ENCODE results near the gene TGM3.

DNA sequence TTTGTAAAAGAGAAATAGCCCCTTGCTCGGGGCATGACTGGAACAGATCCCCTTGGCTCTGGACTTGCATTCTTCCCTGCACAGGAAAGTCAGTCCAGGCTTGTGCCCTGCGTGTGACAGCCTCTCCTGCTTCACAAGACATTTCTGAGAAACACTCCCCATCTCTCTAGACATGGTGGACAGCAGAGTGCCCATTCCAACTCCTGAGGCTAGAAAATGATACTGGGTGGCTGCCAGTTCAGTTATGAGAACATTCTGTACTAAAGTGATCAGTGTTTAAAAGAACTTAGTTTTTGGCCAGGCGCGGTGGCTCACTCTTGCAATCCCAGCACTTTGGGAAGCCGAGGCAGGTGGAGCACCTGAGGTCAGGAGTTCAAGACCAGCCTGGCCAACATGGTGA, 41.3 kb downstream of the TGM3 start:
- no peak for TF ChIP-seq IKZF2 (IDR thresholded peaks at IDR 0.05)
- no peak for TF ChIP-seq GABPA (IDR thresholded peaks at IDR 0.05; ENCODE audit: low read depth)
- TF ChIP-seq, protein P1, sequence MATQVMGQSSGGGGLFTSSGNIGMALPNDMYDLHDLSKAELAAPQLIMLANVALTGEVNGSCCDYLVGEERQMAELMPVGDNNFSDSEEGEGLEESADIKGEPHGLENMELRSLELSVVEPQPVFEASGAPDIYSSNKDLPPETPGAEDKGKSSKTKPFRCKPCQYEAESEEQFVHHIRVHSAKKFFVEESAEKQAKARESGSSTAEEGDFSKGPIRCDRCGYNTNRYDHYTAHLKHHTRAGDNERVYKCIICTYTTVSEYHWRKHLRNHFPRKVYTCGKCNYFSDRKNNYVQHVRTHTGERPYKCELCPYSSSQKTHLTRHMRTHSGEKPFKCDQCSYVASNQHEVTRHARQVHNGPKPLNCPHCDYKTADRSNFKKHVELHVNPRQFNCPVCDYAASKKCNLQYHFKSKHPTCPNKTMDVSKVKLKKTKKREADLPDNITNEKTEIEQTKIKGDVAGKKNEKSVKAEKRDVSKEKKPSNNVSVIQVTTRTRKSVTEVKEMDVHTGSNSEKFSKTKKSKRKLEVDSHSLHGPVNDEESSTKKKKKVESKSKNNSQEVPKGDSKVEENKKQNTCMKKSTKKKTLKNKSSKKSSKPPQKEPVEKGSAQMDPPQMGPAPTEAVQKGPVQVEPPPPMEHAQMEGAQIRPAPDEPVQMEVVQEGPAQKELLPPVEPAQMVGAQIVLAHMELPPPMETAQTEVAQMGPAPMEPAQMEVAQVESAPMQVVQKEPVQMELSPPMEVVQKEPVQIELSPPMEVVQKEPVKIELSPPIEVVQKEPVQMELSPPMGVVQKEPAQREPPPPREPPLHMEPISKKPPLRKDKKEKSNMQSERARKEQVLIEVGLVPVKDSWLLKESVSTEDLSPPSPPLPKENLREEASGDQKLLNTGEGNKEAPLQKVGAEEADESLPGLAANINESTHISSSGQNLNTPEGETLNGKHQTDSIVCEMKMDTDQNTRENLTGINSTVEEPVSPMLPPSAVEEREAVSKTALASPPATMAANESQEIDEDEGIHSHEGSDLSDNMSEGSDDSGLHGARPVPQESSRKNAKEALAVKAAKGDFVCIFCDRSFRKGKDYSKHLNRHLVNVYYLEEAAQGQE (IDR thresholded peaks at IDR 0.05; ENCODE audit: low read depth, low read length): no peak
- TF ChIP-seq TARDBP (IDR thresholded peaks at IDR 0.05; ENCODE audit: borderline replicate concordance): no peak
- no peak for TF ChIP-seq FOXM1 (IDR thresholded peaks at IDR 0.05; ENCODE audit: low read depth, low read length)
- no peak for TF ChIP-seq POLR2AphosphoS2 (IDR thresholded peaks at IDR 0.05; ENCODE audit: low read depth, low read length)
- TF ChIP-seq POLR2A (IDR thresholded peaks at IDR 0.05; ENCODE audit: low read depth, low read length): no peak
- TF ChIP-seq ETV6 (conservative IDR thresholded peaks at IDR 0.05 in 1 of 2, IDR thresholded peaks at IDR 0.05 in 1 of 2; ENCODE audit: borderline replicate concordance in 1 of 2, low read depth in 1 of 2): no peak

Data from GM12878 (cell line).